Activated CD4-positive, alpha-beta T cell treated with anti-CD3 and anti-CD28 coated beads, Interleukin-10, Interleukin-2, amounts not matched to agents 100 ng/mL and 50 ng/mL, durations not matched to agents 16 hours and 8 hours (primary cell): ENCODE measurements around the gene SPAG16.
"Not testable (repeated sequence)": the region's sequence is repeated elsewhere in the genome, so short reads cannot be mapped to it uniquely, and the experiment has no call there.

Experiments used
- DNase-seq: peaks from one replicate; pipeline ENCODE4 v3.0.0-alpha.2; 2020

Gene SPAG16

DNA sequence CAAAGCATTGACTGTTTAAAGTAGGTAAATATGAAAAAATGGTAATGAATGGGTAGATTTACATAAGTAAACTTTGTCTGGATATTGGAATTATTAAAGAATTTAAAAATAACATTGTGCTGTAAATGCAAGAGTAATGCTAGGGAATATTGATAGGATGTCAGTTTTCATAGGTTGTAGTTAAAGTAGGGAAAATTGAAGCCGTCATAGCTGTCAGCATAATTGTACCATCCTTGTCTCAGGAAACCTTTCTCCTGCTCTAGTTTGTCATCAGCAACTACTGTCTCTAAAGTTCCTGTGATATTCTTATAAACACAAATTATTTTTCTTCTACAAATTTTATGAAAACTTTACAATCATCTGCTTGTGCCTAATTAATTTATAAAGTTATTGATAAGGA lies 10.1 kb upstream of the SPAG16 start:
- DNase-seq, result no peak

DNA sequence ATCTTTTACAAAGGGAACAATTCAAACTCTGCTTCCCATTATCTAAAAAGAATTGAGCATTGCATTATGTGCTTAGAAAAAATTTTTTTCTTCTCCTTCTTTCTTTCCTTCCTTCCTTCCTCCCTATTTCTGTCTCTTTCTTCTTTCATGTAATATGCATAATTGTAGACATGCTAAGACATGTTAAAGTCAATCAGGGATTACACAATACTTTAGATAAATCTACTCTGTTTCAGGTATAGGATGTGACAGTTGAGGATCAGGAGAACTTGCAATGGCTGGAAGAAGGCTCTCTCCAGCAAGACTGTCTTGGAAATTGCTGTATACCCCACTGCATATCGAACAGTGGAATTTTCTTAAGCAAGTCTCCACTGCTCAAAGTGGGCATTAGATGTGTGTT lies 9.0 kb upstream of the SPAG16 start:
- DNase-seq, result no peak

DNA sequence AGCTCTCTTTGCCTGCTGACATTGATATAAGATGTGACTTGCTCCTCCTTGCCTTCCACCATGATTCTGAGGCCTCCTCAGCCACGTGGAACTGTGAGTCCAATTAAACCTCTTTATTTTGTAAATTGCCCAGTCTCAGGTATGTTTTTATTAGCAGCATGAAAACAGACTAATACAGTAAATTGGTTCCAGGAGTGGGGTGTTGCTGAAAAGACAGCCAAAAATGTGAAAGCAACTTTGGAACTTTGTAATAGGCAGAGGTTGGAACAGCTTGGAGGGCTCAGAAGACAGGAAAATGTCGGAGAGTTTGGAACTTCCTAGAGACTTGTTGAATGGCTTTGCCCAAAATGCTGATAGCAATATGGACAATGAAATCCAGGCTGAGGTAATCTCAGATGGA lies 7.1 kb upstream of the SPAG16 start:
- DNase-seq, result not testable (repeated sequence)

DNA sequence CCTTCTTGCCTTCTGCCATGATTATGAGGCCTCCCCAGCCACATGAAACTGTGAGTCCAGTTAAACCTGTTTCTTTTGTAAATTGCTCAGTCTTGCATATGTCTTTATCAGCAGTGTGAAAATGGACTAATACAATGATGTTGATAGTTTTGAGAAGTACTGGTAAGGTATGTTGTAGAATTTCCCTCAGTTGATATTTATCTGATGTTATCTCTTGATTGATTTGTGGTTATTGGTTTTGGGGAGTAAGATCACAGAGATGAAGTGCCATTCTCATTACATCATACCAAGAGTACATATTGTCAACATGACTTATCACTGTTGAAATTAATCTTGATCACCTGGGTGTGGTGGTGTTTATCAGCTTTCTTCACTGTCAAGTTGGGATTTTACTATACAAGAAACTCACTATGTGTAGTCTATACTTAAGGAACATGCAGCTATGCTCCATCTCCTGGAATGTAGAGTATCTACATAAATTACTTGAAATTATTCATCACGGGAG lies 5.1 kb upstream of the SPAG16 start:
- no peak for DNase-seq

DNA sequence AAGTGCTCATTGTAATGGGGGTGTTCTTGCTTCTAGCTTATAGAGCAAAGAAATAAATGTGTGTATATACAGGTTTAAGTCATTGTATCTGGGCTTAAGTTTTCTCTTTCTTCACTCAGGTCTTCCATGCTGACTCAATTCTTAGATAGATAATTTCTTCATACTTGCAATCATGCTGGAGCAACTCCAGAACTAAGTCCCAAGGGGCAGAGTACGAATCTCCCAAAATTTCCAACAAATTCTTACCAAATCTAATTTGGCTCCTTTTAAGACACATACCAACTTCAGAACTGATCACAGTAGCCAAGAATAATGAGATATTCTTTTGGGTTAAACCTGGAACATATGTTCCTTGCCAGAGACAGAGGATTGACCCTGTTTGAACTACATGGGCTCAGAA lies 4.3 kb upstream of the SPAG16 start:
- DNase-seq, result no peak

DNA sequence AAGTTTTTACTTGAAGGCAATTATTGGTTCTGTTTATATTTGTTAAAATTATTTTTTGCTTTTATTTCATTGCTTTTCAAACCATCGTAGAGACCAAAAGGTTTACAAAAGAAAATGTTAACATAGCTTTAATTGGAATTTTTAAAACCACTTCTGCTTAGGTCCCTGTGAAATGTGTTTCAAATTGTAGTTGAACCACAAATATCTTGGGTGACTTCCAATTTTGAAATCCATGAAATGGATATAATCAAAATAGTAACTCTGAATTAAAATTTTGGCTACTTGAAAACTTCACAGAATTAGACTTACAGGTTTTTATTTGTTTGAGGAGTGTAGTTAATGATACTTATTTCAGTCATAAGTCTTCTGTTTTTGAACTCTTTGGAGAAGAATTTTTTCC lies 3.1 kb upstream of the SPAG16 start:
- no peak for DNase-seq

DNA sequence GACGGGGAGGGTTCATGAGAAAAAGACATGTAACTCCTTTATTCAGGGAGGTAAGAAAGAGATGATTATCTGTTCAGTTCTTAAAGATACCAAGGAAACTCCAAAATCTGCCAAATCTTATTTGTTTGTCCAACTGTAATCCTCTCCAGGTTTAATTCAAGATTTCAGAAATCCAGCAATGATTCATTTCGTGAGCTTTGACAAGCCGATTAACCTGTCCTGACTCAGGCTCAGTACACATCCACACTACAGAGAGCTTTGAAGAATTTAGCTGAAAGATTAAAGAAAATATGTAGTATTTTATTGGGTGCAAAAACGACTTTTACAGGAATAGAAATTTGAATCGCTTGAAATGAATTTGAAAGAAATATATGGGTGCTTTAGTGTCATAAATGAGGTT lies 1.1 kb downstream of the SPAG16 start:
- no peak for DNase-seq

DNA sequence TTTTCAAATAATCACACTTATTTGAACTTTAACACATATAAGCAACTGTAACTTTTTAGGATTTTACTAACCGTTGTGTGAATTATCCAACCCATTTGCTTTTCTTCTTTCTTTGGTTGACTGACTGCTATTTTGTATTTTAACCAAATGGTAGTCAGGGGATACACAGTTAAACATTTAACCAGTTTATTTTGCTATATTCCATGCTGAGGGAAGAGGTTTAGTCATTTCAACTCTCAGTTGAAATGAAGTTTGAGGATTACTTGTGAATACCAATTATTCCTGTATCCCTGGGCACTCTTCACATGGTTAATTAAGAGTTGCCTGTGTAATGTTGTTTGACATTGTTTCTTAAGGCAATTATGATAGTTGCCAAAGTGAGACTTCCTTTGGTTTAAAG lies 1.9 kb downstream of the SPAG16 start:
- DNase-seq, result no peak

DNA sequence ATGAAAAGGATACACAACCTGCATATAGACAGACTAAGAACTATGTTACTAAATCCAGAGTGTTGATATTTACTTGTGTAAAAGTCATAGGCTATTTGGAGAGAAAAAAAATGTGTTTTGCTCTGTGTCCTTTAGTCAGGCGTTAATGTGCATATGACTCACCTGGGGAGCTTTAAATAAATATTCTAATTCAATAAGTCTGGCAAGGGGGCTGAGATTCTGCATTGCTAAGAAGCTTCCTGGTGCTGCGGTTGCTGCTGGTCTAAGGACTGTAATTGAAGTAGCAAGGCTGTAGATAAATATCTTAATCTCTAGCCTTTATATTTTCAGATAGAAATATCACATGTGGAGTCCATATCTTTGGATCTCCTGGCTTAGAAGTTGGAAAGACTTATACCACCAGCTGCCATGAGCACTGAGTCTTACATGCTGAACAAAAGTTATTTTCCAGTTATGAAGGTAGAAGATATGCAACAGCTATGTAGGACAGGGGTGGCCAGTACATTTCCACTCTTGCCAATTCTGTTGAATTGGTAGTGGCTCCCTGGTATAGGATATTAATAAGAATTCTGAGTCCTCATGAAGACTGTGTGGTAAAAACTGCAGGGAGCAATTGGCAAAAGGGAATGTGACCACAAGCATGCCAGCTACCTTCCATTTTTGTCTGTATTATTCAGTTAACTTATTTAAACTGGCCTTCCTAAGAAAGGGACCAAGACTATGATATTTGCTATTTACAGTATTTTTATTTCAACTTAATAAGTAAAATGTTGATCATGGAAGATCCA lies 4.8 kb downstream of the SPAG16 start:
- DNase-seq, result no peak

DNA sequence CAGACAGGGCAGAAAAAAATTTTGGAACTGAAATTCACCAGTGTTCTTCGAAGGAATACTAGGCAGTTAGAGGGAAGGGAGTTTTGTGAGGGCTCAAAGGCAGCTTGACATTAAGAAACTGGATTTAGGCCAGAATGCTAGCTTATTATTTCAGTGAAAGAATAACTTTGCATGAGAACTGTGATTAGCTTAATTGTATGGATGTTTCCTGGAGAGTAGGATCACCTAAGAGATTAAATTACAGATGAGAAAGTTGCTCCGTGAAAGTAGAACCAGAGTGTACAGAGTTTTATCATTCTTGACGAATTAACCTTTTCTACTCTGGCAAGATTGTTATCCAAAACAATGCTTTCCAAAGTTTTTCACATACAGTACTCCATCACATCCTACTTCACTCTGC lies 6.2 kb downstream of the SPAG16 start:
- no peak for DNase-seq

DNA sequence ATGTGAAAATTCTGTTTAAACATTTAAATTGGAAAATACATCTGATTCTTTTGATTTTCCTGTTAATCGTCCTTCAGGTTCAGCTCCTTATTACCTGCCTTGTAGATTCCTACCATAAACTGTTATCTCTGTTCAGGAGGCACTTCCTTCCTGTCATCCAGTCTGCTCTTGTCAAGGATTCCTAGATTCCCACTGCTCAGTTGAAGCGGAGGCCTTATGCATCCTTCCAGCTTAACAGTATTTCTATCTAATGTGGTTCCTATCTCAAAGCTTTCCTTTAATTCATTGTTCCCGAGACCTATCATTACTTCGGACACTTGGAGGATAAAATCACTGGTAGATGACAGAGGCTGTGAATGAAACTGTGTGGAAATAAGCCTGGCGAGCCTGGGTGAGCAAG lies 12.0 kb downstream of the SPAG16 start:
- DNase-seq, result no peak

DNA sequence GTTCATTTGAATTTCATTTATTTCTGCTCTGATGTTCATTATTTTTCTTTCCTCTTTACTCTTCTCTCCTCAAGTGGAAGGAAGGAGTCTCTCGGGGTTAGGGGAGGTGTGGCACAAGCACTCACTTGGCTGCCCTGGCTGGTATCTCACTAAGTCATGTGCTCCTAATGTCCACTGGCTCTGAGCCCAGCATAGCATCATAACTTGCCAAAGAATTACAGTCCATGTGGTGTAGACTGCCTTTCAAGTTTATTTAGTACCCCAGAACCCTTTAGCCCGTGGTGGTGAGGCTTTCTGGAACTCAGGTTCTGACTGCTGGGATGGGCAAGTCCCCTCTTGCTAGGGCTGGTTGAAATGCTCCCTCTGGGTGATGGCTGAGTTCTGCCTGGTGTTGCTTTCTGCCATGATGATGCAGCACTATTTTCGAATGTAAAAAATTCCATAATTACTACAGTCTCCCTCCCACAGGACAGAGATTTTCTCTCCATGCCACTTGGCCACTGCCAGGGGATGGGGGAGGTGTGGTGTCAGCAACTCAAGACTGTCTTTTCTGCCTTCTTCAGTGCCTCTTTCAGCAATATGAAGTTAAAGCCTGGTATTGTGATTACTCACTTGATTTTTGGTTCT lies 22.2 kb downstream of the SPAG16 start:
- no peak for DNase-seq

DNA sequence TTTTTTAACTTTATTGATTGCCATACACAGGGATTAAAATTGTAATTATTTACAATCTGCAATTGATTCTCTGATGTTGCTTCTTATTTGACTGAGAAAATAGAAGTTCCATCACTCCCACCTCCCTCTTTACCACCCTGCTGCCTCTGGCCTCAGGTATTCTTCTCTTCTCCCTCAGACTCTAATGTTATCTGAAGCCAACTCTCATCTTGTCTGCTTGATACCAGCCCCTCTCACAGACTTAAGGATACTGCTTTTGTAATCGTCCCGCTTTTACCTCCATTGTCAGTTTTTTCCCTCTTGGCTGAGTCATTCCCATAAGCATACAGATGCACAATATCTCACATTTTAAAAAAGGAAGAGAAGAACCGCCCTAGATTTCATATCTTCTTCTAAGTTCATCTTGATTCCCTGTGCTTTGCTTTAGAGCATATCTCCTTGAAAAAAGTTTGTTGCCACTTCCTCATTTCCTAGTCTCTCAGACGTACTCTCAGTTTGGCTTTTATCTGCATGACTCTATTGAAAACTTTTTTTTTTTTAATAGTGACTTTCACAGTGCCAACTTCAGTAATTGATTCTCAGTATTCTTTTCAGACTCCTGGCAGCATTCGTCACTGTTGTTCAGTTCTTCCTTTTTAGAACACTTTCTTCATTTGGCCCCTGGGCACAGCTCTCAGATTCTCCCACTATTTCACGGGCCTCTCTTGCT lies 31.1 kb downstream of the SPAG16 start:
- DNase-seq, result no peak

DNA sequence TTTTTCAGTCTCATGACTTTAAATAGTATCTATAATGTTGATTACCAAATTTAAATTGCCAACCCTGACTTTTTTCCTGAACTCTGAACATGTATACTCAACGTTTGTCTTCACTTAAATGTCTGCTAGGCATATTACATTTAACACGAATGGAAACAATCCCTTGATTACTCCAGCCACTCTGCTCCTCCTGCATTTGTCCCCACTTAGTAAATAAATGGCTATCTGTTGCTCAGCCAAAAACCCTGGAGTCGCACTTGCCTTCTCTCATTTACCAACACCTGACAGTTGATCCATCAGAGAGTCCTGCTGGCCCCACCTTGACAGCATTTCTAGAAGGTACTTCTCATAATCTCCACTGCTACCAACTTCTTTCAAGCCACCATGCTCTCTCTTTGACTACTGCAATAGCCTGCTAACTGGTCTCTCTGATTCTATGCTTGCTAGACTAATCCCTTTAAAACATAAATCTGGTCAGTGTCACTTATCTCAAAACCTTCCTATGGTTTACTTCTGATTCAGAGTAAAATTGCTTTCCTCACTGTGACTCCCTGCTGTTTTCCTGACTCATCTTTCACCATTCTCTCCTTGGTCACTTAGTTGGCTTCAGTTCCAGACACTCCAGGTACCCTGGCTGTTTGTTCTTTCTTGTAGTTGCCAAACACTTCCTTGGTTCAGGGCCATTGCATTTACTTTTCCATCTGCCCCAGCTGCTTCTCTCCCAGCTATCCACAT lies 31.9 kb downstream of the SPAG16 start:
- DNase-seq, result no peak

DNA sequence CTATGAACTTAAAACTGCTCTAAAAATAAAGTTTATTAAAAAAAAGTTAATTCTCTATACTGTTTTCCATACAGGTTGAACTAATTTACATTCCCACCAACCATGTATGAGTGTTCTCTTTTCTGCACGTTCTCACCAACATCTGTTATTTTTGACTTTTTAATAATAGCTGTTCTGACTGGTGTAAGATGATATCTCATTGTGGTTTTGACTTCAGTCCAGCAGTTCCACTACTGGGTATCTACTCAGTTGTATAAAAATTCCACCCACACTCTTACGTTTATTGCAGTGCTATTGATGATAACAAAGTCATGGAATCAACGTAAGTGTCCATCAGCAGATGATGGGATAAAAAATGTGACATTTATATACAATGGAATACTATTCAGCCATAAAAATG lies 33.7 kb downstream of the SPAG16 start:
- no peak for DNase-seq

DNA sequence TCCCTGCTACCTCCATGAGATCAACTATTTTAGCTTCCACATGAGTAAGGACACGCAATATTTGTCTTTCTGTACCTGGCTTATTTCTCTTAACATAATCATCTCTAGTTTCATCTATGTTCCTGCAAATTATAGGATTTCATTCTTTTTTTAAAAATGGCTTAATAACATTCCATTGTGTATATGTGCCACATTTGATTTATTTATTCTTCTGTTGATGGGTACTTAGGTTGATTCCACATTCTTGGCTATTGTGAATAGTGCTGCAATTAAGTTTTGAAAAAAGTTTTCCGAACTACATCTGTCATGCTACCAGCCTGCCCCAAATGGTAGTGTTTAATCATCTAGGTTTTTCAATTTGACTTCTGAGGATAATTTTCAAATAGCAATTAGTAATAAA lies 36.3 kb downstream of the SPAG16 start:
- no peak for DNase-seq

DNA sequence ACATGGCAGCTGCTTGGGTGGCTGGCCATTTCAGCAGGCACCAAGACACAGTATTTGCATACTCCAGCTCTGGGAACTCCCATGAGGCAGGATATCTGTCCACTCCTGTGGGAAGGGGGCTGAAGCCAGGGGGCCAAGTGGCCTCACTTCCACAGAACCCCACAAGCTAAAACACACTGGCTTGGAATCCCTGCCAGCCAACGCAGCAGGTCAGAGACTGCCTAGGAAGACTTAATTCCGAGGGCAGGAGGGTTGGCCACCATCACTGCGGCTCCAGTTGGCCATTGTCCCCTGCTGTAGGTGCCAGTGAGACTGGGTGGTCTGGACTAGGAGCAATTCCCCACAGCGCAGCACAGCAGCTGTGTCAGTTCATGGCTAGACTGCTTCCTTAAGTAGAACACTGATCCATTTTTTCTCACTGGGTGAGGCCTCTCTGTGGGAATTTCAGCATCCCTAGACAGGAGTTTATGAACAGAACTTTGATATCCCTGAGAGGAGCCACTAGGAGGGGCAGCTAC lies 52.0 kb downstream of the SPAG16 start:
- no peak for DNase-seq

DNA sequence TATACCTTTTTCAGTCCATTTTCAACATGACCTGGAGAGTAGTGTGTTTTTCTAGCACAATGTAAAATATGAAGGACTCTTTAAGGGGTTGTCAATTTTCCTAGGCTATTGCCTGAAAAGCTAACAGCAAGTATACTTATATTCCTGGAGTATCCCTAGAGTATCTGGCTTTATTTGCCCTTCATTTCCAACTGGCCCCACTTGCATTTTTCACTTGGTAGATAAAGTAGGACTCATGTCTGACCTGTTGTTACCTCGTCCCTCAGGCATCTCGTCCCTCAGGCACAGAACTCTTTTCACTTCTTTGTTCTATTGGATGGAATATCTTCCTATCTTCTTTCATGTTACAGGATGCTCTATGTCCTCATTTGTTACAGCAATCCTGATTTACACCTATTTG lies 69.2 kb downstream of the SPAG16 start:
- no peak for DNase-seq

DNA sequence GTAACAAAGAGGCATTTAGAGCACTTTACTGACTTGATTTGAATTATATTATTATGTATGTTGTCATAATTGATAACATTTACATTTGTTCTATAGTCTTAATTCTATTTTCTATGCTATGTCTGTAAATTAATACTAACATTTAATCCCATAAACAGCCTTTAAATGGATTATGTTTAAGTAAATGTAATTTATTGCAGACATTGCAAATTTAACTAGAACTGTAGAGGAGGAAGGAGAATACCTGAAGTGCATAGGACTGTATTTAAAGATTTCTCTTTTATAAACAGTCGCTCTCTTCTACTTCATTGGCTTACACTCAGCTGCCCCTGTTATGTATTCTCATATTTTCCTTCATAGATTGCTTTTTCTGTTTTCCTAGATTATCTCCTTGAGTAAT lies 92.4 kb downstream of the SPAG16 start:
- DNase-seq, result no peak

DNA sequence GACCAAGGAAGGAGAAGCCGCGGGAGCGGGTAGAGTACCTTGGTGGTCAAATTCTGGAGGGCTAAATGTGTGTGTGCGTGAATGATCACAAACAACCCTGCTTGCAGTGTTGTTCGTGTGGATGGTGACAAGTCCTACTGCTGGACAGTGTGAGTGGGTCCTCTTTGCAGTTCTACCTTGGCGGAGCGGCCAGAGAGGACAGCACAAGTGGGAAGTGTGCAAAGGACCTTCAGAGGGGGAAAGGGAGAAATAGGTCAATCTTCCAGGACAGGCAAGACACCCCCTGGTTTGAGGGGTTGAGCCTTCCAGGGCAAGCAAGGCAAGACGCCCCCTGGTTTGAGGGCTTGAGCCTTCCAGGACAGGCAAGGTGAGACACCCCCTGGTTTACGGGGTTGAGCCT lies 122.8 kb downstream of the SPAG16 start:
- DNase-seq, result not testable (repeated sequence)

DNA sequence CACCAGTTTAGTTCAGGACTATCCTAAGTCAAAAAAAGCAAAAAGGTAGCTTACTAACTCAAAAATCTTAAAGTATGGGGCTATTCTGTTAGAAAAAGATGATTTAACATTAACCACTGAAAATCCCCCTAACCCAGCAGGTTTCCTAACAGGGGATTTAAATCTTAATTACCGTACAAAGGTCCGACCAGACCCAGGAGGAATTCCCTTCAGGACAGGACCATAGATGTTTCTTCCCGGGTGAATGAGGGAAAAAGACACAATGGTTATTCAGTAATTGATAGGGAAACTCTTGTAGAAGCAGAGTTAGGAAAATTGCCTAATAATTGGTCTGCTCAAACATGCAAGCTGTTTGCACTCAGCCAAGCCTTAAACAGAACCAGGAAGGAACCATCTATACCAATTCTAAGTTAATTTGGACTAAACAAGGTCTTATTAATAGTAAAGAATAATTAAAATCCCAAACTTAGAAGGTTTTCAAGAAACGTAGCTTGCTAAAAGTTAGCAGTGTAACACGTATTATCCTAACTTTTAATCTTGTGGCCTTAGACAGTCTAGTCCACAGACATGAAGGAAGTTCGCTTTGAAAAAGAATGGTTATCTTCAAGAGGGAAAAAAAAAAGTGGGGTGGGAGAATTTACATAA lies 124.3 kb downstream of the SPAG16 start:
- not testable (repeated sequence) for DNase-seq

DNA sequence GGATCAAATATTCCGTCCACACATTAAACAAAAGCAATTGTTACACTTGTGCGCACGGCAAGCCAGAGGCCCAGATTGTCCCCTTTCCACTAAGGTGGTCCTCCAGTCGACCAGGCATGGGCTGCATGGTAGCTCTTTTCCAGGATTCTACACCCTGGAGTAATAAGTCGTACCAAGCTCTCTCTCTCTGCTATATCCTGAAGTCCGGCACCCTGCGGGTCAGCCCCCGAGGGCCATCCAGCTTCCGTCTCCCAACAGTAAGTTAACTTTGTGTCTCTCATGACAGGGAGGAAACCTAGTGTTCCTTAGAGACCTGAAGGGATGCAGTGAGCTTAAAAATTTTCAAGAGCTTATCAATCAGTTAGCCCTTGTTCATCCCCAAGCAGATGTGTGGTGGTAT lies 126.4 kb downstream of the SPAG16 start:
- not testable (repeated sequence) for DNase-seq
